Left ventricle myocardium superior (tissue), 1 donor: ENCODE data around the gene FN1. TPM values are rescaled to one million over a fixed set of nuclear protein-coding genes. Genes with fewer than 3 reads are reported as not detected.
"Not testable (repeated sequence)": the region's sequence is repeated elsewhere in the genome, so short reads cannot be mapped to it uniquely, and the experiment has no call there.

Experiments
- ATAC-seq: fragments of 200-7000 bp; cut with Tn5 transposase; one replicate; pipeline ENCODE4 v1.9.1; 2020; ENCODE audit warnings: mild to moderate bottlenecking, moderate library complexity
- DNase-seq: peaks from one replicate; pipeline ENCODE4 v3.0.0-alpha.2; 2020
- intact Hi-C: fragments of 100-400 bp; cut with micrococcal nuclease; formaldehyde crosslinking; loops from one replicate; pipeline ENCODE4 v1.11.0; 2022
- total RNA-seq: library from RNA; stranded (reverse); fragmentation: NEBNext Ultra II Directional; extraction: Animal tissue kit (Norgen Biotek cat#: 25700); gene quantifications from one replicate; pipeline ENCODE4 v1.2.1, GENCODE V29; 2021
- donor health status: DM: no; HTN: yes; CAD: no; lungs with severe emphysema.

The FN1 gene
- total RNA-seq, 1 donor from 2014 or later: 68.9 TPM

DNA sequence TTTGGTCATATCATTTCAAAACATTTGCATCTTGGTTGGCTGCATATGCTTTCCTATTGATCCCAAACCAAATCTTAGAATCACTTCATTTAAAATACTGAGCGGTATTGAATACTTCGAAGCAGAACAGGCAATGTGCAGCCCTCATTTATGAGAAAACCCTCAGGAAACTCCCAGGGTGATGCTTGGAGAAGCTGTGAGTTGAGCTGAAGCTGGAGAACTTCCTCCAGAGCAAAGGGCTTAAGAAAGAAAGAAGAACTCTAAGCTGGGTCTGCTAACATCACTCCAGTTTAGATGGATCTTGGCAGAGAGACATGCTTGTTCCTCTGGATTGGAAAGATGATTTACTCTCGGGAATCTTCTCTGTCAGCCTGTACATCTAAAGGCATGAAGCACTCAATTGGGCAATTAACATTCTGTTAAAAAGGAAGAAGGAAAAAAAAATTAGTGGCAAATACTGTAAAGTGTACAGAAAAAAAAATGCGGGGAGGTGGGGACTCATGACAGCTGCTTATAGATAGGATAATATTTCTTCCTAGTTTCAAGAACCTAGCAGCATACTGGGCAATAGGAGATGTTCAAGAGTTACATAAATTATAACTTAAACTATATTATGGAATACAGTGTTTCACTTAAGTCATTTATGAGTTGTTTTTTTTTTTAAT, 74.5 kb downstream of the FN1 start:
- intact Hi-C loops: no loop called here
- DNase-seq (no peak), ATAC-seq (no peak)

DNA sequence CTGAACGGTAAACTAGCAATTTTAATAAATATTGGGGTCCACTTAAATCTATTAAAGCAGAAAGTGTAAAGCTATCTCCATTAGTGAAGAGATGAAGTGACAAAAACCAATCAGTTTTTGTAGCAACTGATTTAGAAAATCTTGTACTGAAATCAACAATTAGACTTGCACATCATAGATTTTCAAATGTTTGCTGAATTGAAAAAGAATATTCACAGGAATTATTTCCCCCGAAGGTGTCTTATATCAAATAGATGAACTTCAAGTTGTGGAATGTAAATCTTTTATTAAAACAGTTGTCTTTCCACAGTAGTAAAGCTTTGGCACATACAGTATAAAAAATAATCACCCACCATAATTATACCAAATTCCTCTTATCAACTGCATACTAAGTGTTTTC, 75.3 kb downstream of the FN1 start:
- ATAC-seq (no peak), DNase-seq (no peak)
- intact Hi-C loops: no loop called here

DNA sequence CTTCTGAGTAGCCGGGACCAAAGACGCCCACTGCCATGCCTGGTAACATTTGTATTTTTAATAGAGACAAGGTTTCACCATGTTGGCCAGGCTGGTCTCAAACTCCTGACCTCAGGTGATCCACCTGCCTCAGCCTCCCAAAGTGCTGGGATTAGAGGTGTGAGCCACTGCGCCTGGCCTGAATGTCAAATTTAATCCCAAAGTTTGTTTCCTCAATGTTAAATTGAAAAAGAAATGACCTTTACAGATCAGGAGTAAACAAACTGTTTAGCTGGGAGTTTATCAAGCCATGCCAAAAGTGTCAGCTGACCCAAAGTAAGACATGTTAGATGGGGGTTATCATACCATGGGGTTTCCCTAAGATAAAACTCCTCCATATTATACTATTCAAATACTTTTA, 75.8 kb downstream of the FN1 start:
- ATAC-seq, intact Hi-C loops, DNase-seq: not testable (repeated sequence)

DNA sequence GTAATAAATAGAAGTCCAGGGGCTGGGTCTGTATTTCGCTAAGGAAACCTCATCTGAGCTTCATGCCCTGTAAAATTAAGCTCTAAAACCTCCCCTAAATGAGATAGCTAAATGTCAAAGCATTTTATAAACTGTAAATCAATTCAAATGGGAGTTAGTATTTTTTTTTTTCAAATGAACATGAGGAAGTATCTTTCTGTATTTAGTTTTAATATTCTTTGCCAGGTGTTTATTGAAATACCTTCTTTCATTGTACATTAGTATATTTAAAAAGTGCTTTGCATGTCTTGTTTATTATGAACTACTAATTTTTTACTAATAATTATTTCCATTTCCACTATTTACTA, 76.3 kb downstream of the FN1 start:
- intact Hi-C loops: no loop called here
- no peak for ATAC-seq
- DNase-seq: no peak

DNA sequence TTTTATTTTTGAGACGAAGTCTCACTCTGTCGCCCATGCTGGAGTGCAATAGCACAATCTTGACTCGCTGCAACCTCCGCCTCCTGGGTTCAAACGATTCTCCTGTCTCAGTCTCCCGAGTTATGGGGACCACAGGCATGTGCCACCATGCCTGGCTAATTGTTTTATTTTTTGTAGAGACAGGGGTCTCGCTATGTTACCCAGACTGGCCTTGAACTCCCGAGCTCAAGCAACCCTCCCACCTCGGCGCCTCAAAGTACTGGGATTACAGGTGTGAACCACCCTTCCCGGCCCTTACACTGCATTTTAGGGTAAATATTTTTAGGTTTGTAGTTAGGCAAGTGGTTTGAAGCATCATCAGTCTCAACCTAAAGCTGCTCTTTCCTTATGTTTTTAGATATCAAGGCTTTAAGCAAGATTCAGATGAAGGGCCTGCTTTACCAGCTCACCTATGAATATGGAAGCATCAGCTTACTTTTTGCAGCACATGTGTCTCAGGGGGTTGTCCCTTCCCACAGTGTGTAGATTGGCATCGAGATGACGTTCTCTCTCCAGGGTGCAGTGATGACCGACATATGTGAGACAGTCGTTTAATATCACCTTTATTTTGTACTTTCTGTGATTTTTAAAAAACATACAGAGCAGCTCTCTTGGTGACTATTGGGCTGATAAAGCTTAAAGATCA, 76.8 kb downstream of the FN1 start:
- DNase-seq: no peak
- no peak for ATAC-seq
- intact Hi-C loops: no loop called here

DNA sequence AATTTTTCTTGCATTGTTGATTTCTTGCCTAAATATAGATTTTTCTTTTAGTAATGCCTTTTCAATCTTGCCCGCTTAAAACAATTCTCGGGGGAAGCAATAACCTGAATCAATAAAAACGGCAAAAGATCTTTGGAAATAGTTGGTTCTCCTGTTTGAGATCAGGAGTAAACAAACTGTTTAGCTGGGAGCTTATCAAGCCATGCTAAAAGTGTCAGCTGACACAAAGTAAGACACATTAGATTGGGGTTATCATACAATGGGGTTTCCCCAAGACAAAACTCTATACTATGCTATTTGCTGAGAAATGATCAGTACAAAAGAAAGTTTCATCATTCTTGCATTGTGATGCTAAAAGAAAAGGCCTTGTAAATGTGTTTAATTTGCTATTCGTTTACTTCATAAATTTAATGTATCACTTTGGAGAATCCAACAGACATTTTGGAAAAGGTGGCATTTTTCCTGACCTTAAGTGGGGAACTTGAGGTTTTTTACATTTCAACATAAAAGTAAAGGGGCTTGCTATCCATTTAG, 77.5 kb downstream of the FN1 start:
- ATAC-seq: no peak
- intact Hi-C loops: no loop called here
- DNase-seq: no peak

DNA sequence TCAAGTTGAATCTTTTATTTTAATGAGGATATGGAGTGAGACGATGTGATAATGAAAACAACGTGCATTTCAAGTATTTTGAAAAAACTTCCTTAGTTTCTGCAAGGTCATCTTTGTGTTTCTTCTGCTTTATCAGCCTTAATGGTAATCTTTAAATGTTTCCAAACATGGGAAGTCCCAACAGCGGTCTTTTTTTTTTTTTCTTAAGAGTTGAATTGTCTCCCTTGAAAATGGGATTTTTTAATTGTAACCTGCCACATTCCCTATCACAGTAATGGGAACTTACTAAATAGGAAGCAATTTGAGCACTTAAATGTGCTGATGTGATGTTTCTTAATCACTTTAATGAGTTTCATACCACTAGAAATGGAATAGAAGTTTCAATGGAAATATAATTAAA, 78.2 kb downstream of the FN1 start:
- DNase-seq: no peak
- no peak for ATAC-seq
- intact Hi-C loops: no loop called here

DNA sequence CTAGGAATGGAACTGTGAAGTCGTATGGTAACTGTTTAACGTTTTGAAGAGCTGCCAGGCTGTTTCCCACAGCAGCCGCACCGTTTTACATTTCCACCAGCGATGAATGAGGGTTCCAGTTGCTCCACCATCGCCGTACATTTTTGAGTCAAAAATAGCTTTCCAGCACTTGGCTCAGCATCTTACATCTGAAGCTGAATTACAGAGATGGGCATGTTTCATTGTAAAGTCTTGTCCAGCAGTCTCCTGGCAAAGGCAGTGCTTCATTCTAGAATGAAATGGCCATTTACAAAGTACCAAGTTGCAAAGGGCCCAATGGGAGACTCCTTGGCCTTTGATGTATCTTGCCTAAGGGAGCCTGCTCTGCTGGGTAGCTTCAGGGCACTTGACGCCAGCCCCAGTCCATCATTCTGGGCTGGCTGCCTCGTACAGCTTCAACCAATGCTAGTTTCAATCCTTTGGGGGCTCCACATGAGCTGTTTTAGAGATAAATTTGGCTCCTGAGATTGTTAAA, 78.9 kb downstream of the FN1 start:
- no peak for DNase-seq
- no peak for ATAC-seq
- intact Hi-C loops: no loop called here

DNA sequence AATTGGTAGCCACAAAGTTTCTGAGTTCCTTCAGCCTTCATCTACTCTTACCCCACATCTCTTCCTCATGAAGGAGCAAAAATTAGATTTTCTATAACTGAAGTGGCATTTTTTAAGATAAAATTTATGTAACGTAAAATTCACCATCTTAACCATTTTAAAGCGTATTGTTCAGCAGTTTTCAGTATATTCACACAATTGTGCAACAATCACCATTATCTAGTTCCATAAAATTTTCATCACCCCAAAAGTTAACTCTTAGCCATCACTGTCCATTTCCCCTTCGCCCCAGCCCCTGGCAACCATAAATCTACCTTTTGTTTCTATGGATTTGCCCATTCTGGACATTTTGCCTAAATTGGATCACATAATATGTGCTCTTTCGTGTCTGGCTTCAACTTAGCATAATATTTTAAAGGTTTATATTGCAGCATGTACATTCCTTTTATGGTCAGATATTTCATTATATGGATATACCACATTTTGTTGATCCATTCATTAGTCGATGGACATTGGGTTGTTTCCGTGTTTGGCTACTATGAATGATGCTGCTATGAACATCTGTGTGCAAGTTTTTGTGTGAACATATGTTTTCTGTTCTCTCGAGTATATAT, 79.4 kb downstream of the FN1 start:
- intact Hi-C loops: no loop called here
- DNase-seq (no peak), ATAC-seq (no peak)

DNA sequence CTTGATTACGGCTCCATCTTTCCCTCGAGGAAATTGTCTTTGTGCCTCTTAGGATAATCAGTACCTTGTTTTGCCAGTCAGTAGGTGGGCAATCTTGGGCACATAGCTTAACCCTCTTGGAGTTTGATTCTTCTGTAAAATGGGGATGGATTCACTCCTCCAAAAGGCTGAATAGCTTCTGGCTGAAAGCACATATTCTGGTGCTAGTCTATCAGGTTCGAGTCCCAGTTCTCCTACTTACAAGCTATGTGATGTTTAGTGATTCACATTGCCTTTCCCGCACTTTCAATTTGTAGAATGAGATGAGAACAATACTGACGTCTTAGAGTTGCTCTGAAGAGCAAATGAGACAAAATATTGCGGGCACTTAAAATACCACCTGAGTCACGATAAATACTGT, 80.1 kb downstream of the FN1 start:
- intact Hi-C loops: no loop called here

DNA sequence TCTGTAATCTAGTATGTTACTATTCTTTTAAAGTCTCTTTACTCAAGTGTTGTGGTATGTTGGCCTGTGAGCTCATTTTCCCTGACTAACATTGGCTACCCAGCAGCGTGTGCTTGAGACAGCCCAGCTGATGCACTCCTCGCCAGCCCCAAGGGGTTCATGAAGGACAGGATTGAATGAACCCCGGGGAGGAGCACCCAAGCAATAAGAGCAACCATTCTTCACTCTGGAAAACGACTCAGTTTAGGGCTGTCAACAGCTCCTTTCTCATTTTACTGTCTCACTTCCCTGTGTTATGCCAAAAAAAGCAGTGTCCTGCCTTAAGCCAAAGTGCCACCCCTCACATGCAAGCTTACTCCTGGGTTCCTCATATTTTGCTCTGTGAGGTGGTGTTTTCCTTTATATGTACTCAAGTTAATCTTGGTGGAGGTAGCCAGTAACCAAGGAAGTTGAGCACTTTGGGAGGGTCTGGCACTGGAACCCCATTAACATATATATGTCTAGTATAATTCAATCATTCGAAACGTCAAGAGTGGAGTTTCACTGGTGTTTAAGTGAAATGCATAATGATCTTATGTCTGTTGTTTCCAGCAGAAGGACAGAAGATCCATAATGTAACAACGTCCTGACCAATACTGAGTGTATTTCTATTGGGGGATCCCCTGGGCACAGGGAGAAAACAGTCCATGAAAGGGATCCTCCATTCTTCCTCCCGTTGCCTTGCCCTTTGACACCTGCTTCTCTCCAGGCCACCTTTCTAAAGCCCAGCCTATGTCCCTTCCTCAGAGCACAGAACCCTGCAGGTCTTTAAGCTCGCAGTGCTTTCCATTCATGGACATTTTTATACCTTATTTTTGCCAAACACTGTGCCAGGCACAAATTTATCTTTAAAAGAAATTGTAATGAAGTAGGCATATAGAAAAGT, 80.8 kb downstream of the FN1 start:
- intact Hi-C loops: no loop called here
- peak; percentile 66 for ATAC-seq

More for the DNA sequence above, 80.1 kb downstream of the FN1 start:
- DNase-seq (no peak), ATAC-seq (no peak)

DNA sequence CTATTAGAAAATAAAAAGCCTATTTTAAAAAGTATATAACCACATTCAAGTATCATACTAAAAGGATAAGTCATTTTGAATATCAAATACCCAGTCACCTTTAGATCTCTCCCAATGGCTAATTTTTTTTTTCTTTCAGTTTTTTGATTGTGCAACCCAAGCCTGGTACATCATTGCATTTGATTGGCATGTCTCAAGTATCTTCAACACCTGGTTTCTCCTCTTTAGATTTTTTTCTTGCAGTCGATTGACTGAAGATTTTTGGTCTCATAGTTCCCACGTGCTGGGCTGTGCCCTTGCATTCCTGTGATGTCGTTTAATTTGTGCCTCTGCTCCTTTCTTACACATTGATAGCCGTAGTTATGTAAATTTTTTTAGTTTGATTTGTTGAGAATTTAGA, 83.3 kb downstream of the FN1 start:
- no peak for DNase-seq
- ATAC-seq: no peak
- intact Hi-C loops: no loop called here

More for the DNA sequence above, 80.8 kb downstream of the FN1 start:
- no peak for DNase-seq

DNA sequence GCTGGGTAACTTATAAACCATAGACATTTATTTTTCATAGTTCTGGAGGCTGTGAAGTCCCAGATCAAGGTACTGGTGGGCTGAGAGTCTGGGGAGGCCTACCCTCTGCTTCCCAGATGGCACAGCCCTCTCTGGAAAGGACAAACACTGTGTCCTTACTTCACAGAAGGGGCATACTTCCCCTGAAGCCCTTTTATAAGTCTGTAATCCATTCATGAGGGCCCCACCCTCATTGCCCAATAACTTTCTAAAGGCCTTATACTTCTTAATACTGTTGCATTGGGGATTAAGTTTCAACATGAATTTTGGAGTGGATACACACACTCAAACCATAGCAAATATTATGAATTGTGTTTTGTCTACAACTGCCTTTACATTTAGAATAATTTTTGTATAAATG, 88.0 kb downstream of the FN1 start:
- intact Hi-C loops: no loop called here
- DNase-seq (no peak), ATAC-seq (no peak)

DNA sequence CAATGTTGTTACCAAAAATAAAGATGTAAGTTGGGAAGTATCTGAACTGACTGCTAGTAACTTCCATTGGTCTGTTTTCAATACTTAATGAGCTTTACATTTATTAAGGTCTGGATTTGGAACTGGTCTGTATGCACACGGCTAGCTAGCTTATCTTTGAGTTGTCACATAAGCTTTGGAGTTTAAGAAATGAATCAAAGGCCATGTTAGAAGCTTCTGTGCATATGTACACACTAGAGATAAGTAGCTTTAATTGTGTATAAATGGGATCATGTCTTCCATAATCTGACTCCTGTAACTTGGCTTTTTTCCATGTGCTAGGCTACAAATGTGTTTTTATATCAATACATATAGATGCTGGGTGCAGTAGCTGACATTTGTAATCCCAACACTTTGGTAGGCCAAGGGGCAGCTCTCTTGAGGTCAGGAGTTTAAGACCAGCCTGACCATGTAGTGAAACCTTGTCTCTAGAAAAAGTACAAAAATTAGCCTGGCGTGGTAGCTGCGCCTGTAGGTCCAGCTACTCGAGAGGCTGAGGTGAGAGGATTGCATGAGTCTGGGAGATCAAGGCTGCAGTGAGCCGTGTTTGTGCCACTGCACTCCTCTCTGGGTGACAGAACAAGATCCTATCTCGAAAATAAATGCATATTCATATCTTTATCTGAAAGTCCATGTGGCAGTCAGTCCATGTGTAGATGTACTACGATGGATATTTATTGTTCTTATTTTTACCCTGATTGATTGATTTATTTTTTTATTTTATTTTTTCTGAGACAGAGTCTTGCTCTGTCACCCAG, 96.8 kb downstream of the FN1 start:
- ATAC-seq (no peak), DNase-seq (no peak)

DNA sequence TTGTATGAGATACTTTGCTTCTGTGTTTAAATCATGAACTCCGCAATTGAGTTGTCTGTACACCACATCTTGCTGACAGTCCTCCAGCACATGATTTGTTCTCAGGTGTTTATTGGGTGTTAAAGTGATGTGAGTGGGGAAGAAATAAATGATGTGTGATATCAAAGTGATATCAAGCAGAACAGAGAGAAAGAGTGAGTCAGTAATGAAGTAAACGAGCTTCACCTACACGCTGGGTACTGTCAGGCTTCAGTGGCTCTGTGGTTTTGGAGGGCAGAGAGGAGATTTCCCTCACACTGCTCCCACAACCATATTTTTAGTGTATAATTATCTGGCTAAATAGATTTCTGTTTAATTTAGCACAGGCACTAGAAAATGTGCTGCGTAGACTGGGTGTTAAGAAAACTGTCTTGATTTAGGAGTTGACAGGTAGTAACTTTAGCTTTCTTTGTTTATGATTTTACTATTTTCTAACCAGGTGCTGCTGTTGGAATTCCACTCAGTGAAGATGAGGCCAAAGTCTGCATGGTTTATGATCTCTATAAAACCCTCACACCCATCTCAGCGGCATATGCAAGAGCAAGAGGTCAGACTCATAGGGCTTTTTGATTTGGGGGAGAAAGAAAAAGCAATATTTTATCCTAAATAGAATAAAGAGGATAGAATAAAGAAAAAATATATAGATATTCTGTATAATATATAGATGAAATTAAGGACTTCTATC, 102.8 kb downstream of the FN1 start:
- no peak for ATAC-seq
- intact Hi-C loops: no loop called here
- DNase-seq: no peak

More for the DNA sequence above, 96.8 kb downstream of the FN1 start:
- intact Hi-C loops: no loop called here

DNA sequence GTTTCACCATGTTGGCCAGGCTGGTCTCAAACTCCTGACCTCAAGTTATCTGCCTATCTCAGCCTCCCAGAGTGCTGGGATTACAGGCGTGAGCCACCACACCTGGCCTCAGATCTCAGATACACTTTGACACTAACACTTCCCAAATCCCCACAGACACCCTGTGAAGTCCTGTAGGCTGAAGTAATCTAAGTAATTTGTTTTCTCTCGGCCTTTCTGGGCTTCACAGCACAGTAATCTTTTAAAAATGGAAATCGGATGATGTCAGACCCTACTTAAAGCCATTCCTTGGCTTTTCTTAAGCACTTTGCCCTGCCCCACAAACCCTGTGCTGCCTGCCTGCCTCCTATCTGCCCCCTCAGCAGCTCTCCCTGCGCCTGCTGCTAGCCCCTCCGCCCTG, 107.8 kb downstream of the FN1 start:
- ATAC-seq: no peak
- intact Hi-C loops: no loop called here
- no peak for DNase-seq

DNA sequence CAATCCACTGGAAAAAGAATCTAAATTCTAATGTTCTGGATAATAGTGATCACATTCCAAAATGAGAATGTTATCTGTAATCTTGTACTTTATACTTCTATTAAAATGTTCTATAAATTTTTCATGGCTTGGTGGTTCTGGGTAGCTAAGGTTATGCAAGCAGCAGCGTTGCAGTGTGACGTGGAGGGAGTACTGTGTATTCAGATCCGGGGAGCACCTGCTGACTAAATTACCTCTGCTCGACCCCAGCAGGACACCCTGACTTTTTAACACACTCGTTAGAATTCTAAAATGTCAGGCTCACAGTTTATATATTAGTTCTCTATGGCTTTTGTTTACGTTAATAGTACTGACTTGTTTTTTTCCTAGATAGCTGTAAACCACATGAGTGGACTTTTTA, 111.1 kb downstream of the FN1 start:
- intact Hi-C loops: no loop called here
- ATAC-seq (no peak), DNase-seq (no peak)

DNA sequence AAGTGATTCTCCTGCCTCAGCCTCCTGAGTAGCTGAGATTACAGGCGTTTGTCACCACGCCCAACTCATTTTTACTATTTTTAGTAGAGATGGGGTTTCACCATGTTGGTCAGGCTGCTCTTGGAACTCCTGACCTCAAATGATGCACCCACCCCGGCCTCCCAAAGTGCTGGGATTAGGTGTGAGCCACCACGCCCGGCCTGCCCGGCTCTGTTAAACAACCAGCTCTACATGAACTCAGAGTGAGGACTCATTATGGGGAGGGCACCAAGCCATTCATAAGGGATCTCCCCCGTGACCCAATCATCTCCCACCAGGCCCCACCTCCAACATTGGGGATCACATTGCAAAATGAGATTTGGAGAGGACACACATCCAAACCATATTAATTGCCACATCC, 115.2 kb downstream of the FN1 start:
- intact Hi-C loops: no loop called here
- ATAC-seq: no peak

More for the DNA sequence above, 115.2 kb downstream of the FN1 start:
- DNase-seq: no peak
